ENCODE data around the gene TBC1D9B.

The TBC1D9B gene

DNA sequence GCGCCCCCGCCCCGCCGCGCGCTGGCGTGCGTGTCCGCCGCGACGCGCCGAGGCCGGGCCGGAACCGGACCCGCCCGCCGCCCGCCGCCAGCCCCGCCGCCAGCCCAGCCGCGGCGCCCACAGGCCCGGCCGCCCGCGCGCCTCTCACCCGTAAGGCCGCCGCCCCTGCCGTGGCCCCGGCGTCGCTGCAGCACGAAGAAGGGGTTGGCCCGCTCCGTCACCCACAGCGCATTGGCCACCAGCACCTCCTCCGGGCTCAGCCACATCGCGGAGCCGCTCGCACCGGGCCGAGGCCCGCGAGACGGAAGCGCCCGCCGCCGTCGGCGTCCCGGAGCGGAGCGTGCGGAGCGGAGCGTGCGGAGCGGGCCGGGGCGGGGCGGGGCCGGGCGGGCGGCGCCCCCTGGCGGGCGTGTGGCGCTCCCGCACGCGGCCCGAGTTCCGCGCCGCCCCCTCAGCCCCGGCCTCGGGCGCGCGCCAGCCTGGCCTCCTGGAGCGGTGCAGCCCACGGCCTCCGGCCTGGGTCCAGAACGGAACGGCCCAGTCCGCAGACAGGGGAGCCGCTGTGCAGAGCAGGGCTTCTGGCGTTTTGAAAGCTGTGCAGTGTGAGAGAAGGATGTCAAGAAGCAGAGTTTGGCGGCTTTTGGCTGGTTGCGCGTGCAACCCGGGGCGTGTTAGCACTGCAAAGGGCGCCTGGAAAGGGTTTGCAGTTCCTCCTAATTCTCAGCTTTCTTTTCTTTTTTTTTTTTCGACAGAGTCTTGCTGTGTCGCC, at the start of gene TBC1D9B:
Gene TBC1D9B, minus strand, starts transcription at position 342 of the 769 bp plus-strand sequence. Its CDS starts 76 bp downstream, at position 266.
- peak; percentile 24 to 51 for DNase-seq (ENCODE audit: low read depth in 2 of 2)

GRCh38 chr5:179955630-179956029, 47.9 kb upstream of the TBC1D9B start:
- DNase-seq (ENCODE audit: low read depth in 2 of 2): no peak

DNA sequence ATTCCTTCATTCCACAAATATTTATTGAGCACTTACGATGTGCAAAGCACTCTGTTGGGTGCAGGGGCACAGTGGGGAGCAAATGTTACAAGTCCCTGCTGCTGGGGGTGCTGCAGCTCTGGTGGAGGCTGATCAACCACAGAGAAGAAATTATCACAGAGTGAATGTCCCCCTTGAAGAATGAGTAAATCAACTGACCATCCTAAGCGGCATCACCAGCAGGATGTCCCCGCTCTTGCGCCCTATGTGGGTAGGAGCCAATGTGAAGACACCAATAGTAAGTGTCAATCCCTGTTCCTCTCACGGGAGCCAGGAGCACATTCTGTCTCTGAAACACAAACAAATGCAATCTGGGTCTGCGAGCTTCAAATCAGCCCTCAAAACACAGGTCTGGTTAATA, 47.4 kb upstream of the TBC1D9B start:
- DNase-seq (ENCODE audit: low read depth in 2 of 2): no peak

- DNase-seq (ENCODE audit: low read depth in 2 of 2): no peak
Observed at GRCh38 chr5:179954434-179954833, 46.7 kb upstream of the TBC1D9B start.

DNA sequence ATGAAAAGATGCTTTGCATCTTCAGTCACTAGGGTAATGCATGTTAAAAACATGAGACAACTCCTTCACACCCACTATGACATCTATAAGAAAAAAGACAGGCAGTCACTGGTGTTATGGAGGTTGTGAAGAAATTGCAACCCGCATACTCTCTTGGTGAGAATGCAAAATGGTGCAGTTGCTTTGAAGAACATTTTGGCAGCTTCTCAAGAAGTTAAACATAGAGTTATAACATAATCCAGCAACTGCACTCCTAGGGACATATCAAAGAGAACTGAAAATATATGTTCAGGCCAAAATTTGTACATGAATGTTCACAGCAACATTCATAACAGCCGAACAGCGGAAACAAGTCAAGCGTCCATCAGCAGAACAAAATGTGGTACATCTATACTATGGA, 46.3 kb upstream of the TBC1D9B start:
- DNase-seq (ENCODE audit: low read depth in 2 of 2): no peak

GRCh38 chr5:179936976-179937681, 29.4 kb upstream of the TBC1D9B start:
- no peak for DNase-seq (ENCODE audit: low read depth in 2 of 2)

- no peak for DNase-seq (ENCODE audit: low read depth in 2 of 2)
Observed at GRCh38 chr5:179930788-179931473, 23.2 kb upstream of the TBC1D9B start.

DNA sequence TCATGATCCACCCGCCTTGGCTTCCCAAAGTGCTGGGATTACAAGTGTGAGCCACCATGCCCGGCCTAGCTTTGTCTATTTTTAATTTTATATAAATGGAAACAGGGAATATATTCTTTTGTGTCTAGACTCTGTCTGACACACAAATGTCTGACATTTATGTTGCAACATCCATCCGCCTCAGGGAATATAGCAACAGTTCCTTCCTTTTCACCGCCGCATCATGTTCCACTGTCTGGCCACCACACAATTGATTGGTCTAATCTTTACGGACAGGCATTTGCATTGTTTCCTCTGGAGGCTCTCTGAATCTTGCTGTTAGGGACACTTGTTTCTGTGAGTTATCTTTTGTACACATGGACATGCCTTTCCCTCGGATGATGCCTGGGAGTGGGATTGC, 20.1 kb upstream of the TBC1D9B start:
- DNase-seq (ENCODE audit: low read depth in 2 of 2): no peak

DNA sequence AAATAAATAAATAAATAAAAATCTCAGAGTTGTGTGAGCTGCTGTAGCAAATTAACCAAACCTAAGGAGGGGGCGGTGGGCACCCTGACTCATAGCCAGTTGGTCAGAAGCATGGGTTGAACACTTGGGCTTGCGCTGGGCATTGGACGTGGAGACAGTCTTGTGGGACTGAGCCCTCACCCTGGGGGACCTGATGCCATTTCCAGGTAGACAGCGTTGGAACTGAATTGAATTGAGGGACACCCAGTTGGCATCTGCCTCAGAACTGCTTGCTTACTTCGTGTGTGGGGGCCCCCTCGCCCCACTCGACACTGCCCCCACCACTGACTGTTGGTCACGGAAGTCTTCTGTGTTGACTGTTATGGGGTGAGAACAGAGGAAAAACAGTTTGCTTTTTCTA, 19.0 kb upstream of the TBC1D9B start:
- no peak for DNase-seq (ENCODE audit: low read depth in 2 of 2)

GRCh38 chr5:179923436-179923835, 15.7 kb upstream of the TBC1D9B start:
- no peak for DNase-seq (ENCODE audit: low read depth in 2 of 2)

- DNase-seq (ENCODE audit: low read depth in 2 of 2): no peak
Observed at GRCh38 chr5:179920175-179920574, 12.5 kb upstream of the TBC1D9B start.

DNA sequence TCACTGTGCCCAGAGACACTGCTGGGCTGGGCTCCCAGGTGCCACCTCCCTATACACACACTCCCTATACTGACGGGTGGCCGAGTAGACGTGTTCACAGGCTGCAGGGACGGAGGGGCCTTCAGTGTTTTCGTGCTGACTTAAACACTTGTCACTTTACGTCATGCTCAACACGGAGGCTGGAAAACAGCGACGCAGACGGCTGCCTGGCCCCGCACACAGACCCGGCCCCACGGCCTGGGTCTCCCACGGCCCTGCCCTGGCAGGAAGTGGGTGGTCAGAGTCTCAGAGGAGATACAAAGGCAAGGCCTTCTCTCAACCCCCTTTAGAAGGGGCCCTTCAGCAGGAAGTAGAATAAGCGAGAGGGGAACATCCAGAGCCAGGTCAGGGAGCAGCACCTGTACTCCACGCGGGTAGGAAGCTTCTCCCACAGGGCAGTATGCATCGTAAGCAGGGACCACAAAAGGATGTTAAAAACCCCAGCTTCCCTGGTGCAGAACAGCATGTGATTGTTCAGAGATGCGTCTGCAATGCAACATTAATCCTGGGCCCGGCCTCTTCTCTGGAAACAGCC, 11.9 kb upstream of the TBC1D9B start:
- DNase-seq (ENCODE audit: low read depth in 2 of 2): no peak

DNA sequence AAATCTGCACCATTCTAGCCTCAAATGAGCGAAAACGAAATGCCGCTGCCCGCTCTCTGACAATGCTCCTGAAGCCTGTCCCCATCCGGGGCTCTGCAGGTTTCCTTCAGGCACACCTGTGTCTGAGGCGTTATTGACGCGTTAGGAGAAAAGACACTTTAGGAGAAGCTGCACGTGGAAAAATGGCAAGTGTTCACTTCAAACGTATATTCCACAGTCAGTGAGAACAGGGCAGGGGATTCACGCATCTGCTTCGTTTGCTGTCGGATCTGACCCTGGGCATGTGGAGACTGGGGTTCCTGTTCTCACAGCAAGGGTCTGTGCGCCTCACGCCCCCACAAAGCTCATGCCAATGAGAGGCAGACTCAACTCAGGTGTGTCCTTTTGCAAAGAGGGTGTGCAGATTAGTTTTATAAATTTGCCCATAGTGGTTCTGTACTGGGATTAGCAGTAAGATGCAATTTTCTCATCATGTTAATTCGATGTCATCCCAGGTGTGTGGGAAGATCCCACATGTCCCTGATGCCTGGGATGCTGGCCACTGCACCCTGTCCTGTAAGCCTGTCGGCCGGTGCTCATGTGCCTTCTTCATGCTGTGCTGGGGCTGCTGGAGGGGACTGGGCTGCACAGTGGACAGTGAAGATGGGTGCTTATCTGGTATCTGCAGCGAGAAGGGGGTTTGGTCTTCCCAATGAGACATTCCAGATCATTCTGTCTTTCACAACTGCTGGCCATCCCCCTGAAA, 11.2 kb upstream of the TBC1D9B start:
- no peak for DNase-seq (ENCODE audit: low read depth in 2 of 2)

- no peak for DNase-seq (ENCODE audit: low read depth in 2 of 2)
Observed at GRCh38 chr5:179916523-179916922, 8.8 kb upstream of the TBC1D9B start.

DNA sequence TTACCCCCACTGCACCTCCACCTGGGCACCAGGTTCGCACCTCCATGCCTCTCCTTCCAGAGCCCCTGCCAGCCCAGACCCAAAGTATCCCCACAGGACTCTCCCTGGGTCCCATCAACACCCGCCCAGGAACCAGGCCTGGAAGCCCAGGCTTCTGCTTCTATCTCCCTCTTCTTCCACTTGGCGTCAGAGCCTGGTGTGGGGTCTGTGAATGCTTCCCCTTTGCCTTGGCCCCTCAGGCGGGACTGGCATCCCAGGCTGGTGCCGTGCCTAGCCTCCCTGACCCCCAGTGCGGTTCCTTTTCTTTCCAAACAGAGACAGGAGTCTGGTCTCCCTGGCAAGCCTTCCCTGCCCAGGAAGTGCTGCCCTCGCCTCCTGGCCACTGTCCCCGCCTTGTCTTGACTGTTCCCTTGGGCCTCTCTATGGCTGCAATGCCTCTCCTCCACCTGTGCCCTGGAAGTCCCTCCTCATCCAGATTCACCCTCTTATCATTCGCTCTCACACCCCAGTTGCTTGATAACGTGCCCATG, 7.8 kb upstream of the TBC1D9B start:
- DNase-seq (ENCODE audit: low read depth in 2 of 2): no peak

DNA sequence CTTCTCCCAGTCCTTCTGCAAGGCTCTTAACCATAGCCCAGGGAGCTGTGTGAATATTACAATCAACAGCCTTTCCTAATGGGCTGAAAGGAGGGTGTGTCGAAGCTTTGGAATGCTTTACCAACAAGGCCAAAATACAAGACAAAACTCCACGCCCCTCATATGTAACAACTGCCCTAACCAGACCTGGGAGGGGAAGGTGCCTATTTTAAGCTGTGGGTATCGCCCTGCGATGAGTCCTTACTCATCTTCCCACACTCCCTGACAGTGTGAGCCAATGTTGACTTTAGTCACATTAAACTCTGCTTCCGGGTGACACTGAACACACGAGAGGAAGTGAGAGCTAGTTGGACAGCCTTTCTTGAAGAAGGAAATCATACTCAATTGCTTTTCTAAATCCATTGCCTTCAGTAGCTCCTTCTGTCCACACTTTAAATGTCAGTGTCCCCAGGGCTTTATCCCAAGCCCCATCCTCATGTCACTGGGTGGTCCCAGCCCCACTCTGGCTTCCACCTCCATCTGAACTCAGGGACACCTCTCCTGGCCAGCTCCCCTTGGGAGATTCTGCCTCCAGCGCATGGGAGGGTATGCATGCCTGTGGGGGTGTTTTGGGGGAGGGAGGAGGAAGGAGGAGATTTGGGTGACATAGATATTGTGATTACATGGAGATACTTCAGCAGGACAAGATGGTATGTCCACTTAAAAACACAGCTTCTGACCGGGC, 6.5 kb upstream of the TBC1D9B start:
- DNase-seq (ENCODE audit: low read depth in 2 of 2): no peak

DNA sequence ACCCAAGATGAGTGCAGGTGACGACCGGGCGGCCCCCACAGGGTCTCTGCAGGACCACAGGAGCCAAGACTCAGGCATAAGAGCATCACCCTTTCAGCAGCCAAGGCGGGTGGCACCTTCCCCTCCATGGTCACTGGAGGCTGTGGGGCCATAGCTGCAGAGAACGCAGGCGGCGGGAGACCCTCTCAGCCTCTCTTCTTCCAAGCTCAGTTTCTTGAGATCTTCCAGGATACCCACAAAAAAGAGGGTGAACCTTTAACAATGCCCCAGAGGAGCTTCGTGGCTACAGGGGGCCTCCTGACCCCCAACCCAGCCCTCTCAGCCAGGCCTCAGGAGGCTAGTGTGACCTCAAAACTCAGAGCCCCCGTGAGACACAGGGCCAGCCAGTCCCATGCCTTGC, 5.8 kb upstream of the TBC1D9B start:
- DNase-seq (ENCODE audit: low read depth in 2 of 2): no peak

DNA sequence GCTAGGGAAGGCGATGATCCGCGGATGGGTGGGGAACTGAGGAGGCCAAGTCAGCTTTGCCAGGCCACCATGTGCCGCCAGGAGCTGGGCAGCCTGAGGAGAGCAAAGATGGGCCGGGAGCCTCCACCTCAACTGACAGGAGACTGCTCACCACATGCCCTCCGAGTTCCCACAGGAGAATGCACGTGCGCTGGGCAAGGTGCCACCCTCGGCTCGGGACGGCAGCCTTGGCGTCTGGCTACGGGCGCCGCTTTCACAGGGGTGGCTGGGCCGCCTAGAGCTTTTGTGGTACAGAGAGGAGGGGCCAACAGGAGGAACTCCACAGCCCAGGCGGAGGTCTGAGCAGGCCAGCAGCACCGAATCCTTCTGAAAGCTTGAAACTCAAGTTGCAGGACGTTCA, 5.3 kb upstream of the TBC1D9B start:
- no peak for DNase-seq (ENCODE audit: low read depth in 2 of 2)

DNA sequence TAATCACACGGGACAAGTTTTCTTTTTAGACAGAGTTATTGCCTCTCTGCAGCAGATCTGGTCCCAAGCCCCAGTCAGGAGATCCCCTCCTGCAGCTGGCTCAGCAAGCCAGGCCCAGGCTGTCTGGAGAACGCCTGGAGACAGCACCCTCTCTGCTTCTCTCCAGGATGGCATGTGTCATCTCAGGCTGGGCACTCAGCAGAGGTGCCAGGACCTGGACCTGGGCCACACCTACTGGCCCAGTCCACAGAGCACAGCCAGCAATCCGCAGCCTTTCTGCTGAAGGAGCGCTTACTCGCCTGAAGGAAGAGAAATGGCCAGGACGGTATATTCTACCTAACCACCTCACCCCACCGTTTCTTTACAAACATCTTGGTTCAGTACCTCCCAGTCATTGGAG, 4.7 kb upstream of the TBC1D9B start:
- no peak for DNase-seq (ENCODE audit: low read depth in 2 of 2)

DNA sequence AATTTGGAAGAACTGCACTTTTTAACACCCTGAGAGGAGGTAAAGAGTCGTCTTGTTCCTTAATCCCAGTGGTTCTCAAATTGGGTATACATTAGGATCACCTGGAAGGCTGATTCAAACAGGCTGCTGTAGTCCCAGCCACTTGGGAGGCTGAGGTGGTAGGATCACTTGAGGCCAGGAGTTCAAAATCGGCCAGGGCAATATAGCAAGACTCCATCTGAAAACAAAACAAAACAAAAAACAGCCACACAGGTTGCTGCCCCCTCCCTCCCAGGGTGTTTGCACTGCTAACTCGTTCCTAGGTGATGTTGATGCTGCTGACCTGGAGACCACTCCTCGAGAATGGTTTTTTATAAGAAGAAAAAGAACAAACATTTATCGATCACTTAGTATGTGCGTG, 1.5 kb upstream of the TBC1D9B start:
- DNase-seq (ENCODE audit: low read depth in 2 of 2): no peak

GRCh38 chr5:179908528-179908927, 831 bp upstream of the TBC1D9B start:
- no peak for DNase-seq (ENCODE audit: low read depth in 2 of 2)
